NCI-H2171 treated with DMSO at 0.1 percent for 48 hours (cell line): ENCODE results near the gene MED19.
"Not testable (repeated sequence)": the region's sequence is repeated elsewhere in the genome, so short reads cannot be mapped to it uniquely, and the experiment has no call there.

Experiments
- DNase-seq: peaks from one replicate; lab custom pipeline; 2025; lab: John Stamatoyannopoulos, UW

MED19 gene

GRCh38 chr11:57704932-57705331, 7.1 kb downstream of the MED19 start:
- DNase-seq = no peak

GRCh38 chr11:57703341-57703740, 8.7 kb downstream of the MED19 start:
- DNase-seq = no peak

GRCh38 chr11:57700425-57700824, 11.6 kb downstream of the MED19 start:
- DNase-seq = no peak

GRCh38 chr11:57699813-57700212, 12.2 kb downstream of the MED19 start:
- DNase-seq = no peak

- no peak for DNase-seq
These were observed 13.1 kb downstream of the MED19 start for GRCh38 chr11:57698843-57699365.

- not testable (repeated sequence) for DNase-seq
These were observed 21.5 kb downstream of the MED19 start for GRCh38 chr11:57690474-57690873.

GRCh38 chr11:57681168-57681567, 30.8 kb downstream of the MED19 start:
- DNase-seq = no peak

GRCh38 chr11:57680552-57680874, 31.5 kb downstream of the MED19 start:
- no peak for DNase-seq

GRCh38 chr11:57679396-57679795, 32.6 kb downstream of the MED19 start:
- no peak for DNase-seq

- no peak for DNase-seq
These were observed 36.7 kb downstream of the MED19 start for GRCh38 chr11:57675176-57675941.

- peak; percentile 2 for DNase-seq
These were observed 37.8 kb downstream of the MED19 start for GRCh38 chr11:57674251-57674650.

- DNase-seq = peak; percentile 65
These were observed 43.6 kb downstream of the MED19 start for GRCh38 chr11:57668434-57668782.

GRCh38 chr11:57667736-57668433, 44.1 kb downstream of the MED19 start, which contains the start of gene ZDHHC5:
Gene ZDHHC5 (plus strand): TSS chr11:57668114. CDS start chr11:57673091, 4,977 bp downstream.
- peak; percentile 100 for DNase-seq

GRCh38 chr11:57667117-57667735, 44.8 kb downstream of the MED19 start:
- peak; percentile 100 for DNase-seq

- no peak for DNase-seq
These were observed 48.0 kb downstream of the MED19 start for GRCh38 chr11:57663975-57664374.

GRCh38 chr11:57662893-57663292, 49.1 kb downstream of the MED19 start:
- DNase-seq = no peak

GRCh38 chr11:57659669-57660068, 52.3 kb downstream of the MED19 start:
- no peak for DNase-seq

GRCh38 chr11:57658023-57658361, 54.0 kb downstream of the MED19 start:
- DNase-seq = no peak

GRCh38 chr11:57657194-57658022, 54.6 kb downstream of the MED19 start, which contains the start of gene CLP1:
Gene CLP1 (plus strand): TSS chr11:57657762. CDS start chr11:57659477, 1,715 bp downstream.
- peak; percentile 99 for DNase-seq

GRCh38 chr11:57656885-57657193, 55.2 kb downstream of the MED19 start:
- DNase-seq = no peak
